Measurements from ENCODE around the gene CUTC. TPM values are rescaled to one million over a fixed set of nuclear protein-coding genes. Genes with fewer than 3 reads are reported as not detected.

CUTC gene
- total RNA-seq, 1 experiment from 2014 or later = 21.6 TPM

GRCh38 chr10:99740260-99740659 is 8.2 kb downstream of the CUTC start:
- H3K36me3 Mint-ChIP-seq (ENCODE audit: insufficient read depth in 1 of 3, low read depth in 3 of 3) = peaks cover 56 to 85% (median 79%) of the 10 kb centered on the region in 3 experiments
- TF ChIP-seq CTCF (conservative IDR thresholded peaks at IDR 0.05) = no peak

More at GRCh38 chr10:99740260-99740659, 8.2 kb downstream of the CUTC start:
- Histone ChIP-seq H3K27me3 (ENCODE audit: insufficient read depth, low read length) (no peaks in the 10 kb centered on the region), H3K79me2 (ENCODE audit: insufficient read depth, low read length) (no peaks in the 10 kb centered on the region), H4K5ac (ENCODE audit: insufficient read length, low read depth, low read length) (no peak overlapping the region), H3K9me3 (ENCODE audit: control insufficient read depth, low read depth, low read length) (no peaks in the 10 kb centered on the region), H3T11ph (ENCODE audit: low read length) (no peak overlapping the region), H2BK120ac (ENCODE audit: low read depth, low read length, poor library complexity, severe bottlenecking) (no peak overlapping the region), H3K56ac (ENCODE audit: insufficient read length, low read depth, low read length) (no peak overlapping the region), H2BK12ac (ENCODE audit: insufficient read length, low read depth, low read length) (no peak overlapping the region), H4K20me1 (ENCODE audit: control insufficient read depth, insufficient read depth, insufficient read length) (no peaks in the 10 kb centered on the region), H2BK20ac (ENCODE audit: low read depth, low read length, poor library complexity, severe bottlenecking) (no peak overlapping the region), H2AFZ (ENCODE audit: low read length) (no peak overlapping the region), H3K4ac (ENCODE audit: low read depth, low read length) (no peak overlapping the region), H3K14ac (ENCODE audit: insufficient read depth, low read length) (no peak overlapping the region), H4K8ac (replicated peaks; ENCODE audit: insufficient read length, low read depth, low read length) (no peak overlapping the region), H3K27ac (ENCODE audit: insufficient read length, low read depth, low read length) (no peak overlapping the region), H3K4me1 (ENCODE audit: insufficient read depth, low read length) (no peaks in the 10 kb centered on the region), H2BK15ac (ENCODE audit: low read depth, low read length) (no peak overlapping the region), H2BK5ac (ENCODE audit: insufficient read length, low read length) (no peak overlapping the region), H4K91ac (ENCODE audit: insufficient read length, low read depth, low read length) (no peak overlapping the region), H3K23me2 (ENCODE audit: insufficient read length, low read depth, low read length, poor library complexity, severe bottlenecking) (no peaks in the 10 kb centered on the region), H3K23ac (ENCODE audit: insufficient read length, low read depth, low read length) (no peak overlapping the region), H3K18ac (ENCODE audit: insufficient read length, low read depth, low read length) (no peak overlapping the region), H3K9ac (ENCODE audit: extremely low read depth, insufficient read length, low read length) (no peak overlapping the region), H2AK5ac (ENCODE audit: insufficient read length, low read length) (no peak overlapping the region), H3K79me1 (ENCODE audit: insufficient read depth, low read depth, low read length, poor library complexity, severe bottlenecking) (no peaks in the 10 kb centered on the region), H3K4me2 (ENCODE audit: insufficient read depth, insufficient read length, low read length) (no peak overlapping the region)
- Mint-ChIP-seq H3K9me3 (peaks cover 3 to 7% of the 10 kb centered on the region in 2 experiments; a peak in 2 of 5 replicates), H3K27me3 (ENCODE audit: low read depth) (no peaks in the 10 kb centered on the region), H3K27ac (no peak overlapping the region), H3K4me1 (no peaks in the 10 kb centered on the region), H3K4me3 (no peak overlapping the region)
- DNase-seq = no peak
- WGBS (ENCODE audit: extremely low coverage, insufficient read length, low lambda C conversion rate) = no CpG with 5 or more reads among the region's 2 CpGs

Measured in H9 (cell line).